ENCODE results near the gene TSPAN3.
A peak's percentile ranks its signal among the peaks of the same experiment; 100 is the strongest.

The TSPAN3 gene

DNA sequence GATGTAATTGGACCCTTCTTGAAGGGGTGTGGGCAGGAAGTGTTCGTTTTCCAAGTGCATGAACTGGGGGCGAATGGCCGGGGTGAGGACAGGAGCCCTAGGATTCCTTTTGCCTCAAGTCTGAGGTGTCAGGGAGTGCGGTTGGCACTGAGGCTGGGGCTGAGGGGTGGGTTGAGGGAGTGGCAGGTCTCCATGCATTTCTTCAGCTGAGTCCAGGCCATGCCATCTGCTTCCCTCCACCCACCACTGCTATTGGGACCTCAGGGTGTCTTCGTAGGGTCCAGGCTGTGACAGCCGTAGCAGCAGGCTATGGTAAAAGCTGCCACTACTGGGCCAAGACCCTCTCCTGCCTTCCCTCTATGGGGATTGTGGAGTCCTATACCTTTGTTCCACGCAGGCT, 25.6 kb upstream of the TSPAN3 start:
- TF ChIP-seq, protein P1, sequence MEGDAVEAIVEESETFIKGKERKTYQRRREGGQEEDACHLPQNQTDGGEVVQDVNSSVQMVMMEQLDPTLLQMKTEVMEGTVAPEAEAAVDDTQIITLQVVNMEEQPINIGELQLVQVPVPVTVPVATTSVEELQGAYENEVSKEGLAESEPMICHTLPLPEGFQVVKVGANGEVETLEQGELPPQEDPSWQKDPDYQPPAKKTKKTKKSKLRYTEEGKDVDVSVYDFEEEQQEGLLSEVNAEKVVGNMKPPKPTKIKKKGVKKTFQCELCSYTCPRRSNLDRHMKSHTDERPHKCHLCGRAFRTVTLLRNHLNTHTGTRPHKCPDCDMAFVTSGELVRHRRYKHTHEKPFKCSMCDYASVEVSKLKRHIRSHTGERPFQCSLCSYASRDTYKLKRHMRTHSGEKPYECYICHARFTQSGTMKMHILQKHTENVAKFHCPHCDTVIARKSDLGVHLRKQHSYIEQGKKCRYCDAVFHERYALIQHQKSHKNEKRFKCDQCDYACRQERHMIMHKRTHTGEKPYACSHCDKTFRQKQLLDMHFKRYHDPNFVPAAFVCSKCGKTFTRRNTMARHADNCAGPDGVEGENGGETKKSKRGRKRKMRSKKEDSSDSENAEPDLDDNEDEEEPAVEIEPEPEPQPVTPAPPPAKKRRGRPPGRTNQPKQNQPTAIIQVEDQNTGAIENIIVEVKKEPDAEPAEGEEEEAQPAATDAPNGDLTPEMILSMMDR (IDR thresholded peaks at IDR 0.05): no peak

DNA sequence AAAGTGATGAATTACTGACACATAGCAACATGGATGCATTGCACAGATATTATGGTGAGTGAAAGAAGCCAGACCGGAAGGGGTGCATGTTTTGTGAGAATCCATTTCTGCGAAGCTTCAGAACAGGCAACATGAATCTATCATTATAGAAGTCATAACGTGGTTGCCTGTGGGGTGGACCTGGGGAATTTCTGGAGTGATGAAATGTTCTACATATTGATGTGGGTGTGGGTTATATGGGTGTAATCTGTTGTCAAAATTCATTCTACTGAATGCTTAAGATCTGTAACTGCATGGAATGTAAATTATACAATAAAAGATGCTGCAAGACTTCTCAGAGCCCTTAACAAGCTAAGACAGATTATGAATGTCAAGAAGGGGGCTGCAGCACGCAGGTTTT, 25.2 kb upstream of the TSPAN3 start:
- TF ChIP-seq, protein P1 (IDR thresholded peaks at IDR 0.05): no peak

DNA sequence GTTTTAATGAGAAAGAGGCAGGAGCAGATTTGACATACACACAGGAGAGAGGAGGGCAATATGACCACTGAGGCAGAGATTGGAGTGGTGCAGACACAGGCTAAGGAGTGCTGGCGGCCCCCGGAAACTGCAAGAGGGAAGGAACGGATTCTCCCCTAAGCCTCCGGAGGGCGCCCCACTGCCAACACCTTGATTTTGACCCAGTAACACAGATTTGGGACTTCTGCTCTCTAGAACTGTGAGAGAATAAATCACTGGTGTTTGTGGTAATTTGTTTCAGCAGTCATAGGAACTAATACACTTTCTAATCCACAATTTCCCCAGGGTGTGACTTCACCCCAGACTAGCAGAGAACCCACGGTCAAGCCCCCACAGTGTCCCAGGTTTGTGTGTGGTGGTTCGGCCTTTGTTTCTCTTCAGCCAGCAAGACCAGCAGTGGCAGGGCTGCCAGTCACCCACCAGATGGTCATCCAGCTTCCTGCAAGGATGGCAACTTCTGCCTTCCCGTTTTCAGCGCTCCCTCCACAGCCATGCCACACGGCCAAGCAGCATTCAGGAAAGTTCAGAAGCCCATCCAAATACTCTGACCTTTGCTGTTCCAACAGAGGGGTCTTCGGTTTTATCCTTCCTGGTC, 23.6 kb upstream of the TSPAN3 start:
- TF ChIP-seq, protein P1 (IDR thresholded peaks at IDR 0.05): peak; percentile 24; the same call in 1 of the 2 replicates

DNA sequence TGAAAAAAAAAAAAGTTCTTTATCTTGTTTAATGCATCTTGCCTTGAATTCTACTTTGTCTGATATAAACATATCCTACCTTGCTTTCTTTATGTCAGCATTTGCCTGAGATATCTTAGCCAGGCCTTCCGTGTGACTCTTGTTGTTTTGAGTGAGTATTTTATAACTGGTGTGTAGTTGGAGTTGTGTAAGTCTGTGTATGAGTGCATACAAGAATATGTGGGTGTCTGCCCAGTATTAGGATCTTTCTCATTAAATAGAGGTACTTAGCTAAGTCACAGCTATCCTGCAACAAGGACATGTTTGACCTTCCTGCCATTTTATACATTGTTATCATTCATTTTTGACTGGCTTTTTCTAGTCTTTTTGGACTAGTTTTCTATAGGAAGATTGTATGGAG, 22.5 kb upstream of the TSPAN3 start:
- TF ChIP-seq, protein P1 (IDR thresholded peaks at IDR 0.05): no peak

DNA sequence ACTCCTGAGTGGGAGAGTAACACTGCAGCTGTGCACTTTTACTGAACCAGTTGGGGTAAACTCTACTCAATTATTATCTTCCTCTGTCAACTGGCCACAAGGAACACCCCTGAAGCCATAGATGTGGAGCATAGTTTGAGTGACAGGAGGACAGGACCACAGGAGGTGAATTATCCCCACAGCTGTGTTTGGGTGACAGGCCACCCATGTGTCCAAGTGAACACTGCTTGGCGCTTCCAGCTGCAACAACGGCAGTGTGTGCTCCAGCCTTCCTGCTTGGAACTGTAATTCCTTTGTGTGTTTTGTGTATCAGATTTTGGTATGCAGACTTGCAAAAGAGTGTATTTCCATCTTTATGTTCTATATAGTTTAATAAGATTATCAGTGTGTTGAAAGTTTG, 20.2 kb upstream of the TSPAN3 start:
- TF ChIP-seq, protein P1 (IDR thresholded peaks at IDR 0.05): no peak

DNA sequence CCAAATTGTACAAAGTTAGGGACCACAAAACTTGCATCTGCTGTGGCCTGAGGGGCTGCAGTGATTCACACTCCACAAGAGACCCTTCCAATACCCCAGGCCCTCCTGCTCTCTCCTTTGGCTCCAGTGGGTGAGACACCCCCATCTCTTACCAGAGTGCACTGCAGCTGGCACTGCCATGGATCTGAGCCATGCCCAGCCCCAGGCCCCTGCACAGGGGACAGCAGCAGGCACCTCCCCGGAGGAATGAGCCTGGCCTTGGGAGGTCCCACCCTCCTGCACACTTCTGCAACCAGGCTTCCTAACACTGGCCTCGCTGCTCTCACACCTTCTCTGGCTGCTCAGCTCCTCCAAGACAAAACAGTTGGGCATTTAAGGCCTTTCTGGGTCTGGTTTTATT, 16.3 kb upstream of the TSPAN3 start:
- TF ChIP-seq, protein P1 (IDR thresholded peaks at IDR 0.05): no peak

DNA sequence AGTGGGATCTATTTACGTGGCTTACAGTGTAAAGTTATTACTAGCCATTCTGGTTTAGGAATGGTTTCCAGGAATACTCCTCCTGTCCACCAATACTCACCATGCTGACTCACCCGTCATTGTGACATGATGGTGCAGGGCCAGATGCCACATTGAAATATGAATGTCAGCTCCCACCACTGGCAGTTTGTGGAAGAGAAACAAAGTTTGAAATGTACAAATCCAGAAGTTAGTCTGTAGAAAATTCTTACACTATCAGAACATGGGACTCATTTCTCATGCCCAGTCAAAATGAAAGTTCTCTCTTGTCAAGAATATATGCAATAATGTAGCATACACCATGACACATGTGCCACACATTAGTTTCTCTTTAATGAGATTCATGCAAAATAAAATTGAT, 14.4 kb upstream of the TSPAN3 start:
- TF ChIP-seq, protein P1 (IDR thresholded peaks at IDR 0.05): no peak

DNA sequence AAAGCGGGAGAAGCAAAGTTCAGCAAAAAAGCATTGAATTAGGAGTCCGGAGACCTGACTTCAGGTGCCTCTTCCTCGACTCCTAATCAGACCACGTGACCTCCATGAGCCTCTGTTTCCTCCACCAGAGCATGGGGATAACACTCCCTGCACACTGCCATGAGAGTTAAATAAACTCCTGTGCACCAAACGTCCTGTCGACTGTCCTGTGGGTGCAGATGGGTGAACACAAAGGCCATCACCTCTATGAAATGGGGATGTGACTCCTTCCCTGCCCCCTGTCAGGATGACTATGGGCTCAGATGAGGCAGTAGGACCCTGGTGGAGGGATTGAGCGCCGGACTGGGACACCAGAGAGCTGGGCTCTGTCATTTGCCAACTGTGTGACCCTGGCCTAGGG, 13.5 kb upstream of the TSPAN3 start:
- TF ChIP-seq, protein P1 (IDR thresholded peaks at IDR 0.05): no peak
